HG02840 (cell line): ENCODE results near the gene UBE2C.
"Not testable (repeated sequence)": the region's sequence is repeated elsewhere in the genome, so short reads cannot be mapped to it uniquely, and the experiment has no call there.

Experiments used
- ATAC-seq: cut with Tn5 transposase; IDR thresholded peaks from one replicate; pipeline ENCODE4 v1.9.1; 2021; ENCODE audit warnings: mild to moderate bottlenecking, moderate library complexity, moderate number of reproducible peaks; ENCODE audit not compliant: unreplicated experiment, low FRiP score

The UBE2C gene

DNA sequence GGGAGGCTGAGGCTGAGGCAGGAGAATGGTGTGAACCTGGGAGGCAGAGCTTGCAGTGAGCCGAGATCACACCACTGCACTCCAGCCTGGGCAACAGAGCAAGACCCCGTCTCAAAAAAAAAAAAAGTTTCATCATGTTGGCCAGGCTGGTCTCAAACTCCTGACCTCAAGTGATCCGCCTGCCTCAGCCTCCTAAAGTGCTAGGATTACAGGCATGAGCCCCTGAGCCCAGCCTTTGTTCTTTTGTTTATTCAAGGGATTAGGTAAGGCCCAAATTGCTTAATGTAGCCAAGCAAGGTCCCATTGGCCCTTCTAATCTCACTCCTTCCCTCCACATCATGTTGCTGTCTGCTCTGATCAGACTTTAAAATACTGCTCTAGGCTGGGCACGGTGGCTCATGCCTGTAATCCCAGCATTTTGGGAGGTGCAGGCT is 17.2 kb downstream of the UBE2C start:
- ATAC-seq = not testable (repeated sequence)

DNA sequence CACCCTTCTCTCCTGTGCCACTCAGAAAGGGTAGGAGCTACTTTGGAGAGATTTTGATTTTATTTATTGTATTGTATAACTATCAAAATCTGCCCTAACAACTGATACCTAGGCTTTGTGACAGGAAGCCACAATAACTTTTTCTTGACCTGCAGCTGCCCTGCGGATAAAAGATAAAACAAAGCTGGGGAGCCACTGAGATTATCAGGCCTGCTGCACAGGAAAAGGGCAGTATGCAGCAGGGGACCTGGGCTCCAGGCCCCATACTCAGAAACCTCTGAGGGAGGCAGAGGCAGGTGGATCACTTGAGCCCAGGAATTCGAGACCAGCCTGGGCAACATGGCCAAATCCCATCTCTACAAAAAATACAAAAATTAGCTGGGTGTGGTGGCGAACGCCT is 20.2 kb downstream of the UBE2C start:
- ATAC-seq = no peak

DNA sequence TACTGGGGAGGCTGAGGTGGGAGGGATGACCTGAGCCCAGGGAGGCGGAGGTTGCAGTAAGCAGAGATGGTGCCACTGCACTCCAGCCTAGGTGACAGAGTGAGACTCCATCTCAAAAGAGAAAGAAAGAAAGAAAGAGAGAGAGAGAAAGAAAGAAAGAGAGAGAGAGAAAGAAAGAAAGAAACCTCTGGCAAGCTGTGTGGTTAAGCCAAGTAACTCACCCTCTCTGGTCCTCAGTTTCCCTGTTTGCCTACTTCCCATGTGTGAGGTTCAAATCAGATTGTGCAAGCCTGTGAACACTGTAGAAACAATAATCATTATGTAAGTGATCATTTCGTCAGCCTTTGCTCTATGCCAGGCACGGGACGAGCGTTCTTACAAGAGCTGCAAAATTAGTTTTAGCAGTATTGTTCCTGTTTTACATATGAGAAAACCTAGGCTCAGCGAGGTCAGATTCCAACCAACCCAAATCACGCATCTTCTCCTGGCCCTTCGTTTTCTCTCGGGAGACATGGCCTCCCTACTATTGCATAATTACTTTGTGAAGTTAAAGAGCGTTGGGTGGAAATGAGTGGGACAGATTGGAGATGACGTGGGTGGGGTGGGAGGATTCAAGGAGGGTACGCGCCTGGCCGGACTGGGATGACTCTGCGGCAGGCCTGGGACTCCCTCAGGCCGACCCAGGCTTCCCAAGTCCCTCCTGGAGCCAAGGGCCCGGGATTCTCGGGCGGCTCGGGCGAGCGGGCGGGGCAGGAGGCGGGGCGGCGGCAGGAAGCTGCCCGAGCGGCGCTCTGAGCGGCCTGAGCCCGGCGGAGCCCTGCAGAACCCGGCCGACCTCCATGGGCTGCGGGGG is 20.8 kb downstream of the UBE2C start, which contains the start of gene SNX21:
TSS of gene SNX21 (plus strand) at position 770 of the 853 bp plus-strand sequence. CDS start 121 bp downstream, outside the sequence.
- ATAC-seq = no peak

DNA sequence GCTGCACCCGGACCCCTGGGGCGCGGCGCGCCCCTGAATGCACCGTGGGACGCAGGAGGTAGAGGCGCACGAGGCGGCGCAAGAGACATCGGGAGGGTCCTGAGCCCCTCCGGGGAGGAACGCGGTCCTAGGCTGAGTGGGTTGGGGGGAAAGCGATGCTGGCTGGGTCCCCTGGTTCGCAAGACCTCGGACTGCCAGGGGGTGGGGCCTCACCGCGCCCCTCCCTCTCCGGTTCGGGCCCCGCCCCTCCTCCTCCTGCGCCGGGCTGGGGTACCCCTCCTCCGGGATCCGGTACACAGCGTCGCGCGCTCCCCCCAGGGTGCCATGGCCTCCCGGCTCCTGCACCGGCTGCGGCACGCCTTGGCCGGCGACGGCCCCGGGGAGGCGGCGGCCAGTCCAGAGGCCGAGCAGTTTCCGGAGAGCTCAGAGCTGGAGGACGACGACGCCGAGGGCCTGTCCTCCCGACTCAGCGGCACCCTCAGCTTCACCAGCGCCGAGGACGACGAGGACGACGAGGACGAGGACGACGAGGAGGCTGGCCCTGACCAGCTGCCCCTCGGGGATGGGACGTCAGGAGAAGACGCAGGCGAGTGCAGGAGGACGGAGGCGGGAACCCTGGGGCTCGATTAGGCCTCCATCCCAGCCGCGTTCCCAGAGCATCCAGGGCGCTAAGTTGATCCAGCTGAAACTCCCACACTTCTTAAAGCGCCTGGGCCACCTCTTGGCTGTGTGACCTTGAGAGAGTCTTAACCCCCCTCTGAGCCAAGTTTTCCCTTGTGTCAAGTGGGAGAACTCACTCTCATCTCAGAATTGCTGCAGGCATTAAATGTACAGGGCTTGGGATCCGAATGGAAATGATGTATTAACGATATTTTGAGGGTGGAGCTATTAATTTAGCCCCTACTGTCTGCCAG is 21.7 kb downstream of the UBE2C start:
- no peak for ATAC-seq

DNA sequence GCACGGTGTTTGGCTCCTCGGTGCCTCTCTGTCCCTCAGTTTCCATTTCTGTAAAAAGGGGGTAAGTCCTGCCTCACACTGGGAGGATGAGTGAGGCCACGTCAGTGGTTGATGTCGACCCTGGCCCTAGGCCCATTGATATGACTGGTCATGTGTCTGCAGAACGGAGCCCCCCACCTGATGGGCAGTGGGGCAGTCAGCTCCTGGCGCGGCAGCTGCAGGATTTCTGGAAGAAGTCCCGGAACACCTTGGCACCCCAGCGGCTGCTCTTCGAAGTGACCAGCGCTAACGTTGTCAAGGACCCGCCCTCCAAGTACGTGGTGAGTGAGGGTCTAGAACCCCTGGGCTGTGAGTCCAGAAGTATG is 22.3 kb downstream of the UBE2C start:
- no peak for ATAC-seq

DNA sequence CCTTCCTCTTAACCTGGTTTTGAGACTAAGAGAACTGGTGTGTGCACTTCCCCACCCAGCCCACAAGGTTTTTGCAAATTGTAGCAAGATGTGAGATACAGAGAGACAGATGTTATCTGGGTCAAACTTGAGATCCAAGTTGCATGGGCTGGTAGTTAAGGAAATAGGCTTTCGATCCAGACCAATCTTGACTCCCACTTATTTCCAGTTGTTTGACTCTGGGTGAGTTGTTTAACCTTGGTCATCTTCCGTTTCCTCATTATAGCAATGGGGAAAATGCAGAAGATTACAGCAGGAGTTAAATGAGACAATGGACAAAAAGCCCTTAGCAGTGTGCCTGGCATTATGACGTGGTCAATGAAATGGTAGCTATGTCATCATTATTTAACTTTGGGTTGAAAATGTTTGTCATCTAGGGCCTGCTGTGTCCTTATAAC is 22.9 kb downstream of the UBE2C start:
- ATAC-seq = no peak

DNA sequence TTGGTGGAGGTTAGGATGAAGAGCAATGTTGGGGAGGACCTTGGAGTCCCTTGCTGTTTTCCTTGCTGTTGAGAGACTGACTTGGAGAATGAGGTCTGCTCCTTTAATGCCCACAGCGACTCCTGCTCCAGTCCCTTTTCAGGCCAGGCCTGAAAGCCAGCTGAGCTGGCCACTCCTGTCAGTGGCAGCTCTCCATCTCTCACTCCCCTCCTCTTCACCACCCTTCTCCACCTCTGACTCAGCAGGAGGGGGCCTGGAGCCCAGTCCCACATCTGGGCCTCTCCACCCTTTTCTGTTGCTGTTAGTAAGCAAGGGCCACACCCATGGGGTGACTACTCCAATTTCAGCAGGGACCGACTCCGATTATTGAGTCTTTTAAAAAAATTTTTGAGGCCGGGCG is 23.4 kb downstream of the UBE2C start:
- no peak for ATAC-seq

DNA sequence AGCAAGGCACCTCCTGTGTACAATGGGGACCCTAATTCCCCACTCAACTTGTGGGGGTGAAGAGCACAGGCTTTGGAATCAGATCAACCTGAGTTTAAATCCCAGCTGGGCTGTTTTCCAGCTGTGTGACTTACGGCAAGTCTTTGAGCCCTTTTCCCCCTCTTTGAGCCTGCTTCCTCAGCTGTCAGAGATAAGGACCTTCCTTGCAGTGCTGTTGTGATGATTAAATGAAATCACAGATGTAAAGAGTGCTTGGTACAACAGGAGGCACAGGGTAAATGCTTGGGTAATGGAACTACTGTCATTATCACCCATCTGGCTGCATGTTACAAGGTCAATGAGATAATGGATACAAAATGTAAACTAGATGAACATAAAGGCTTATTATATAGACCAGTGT is 24.4 kb downstream of the UBE2C start:
- no peak for ATAC-seq

DNA sequence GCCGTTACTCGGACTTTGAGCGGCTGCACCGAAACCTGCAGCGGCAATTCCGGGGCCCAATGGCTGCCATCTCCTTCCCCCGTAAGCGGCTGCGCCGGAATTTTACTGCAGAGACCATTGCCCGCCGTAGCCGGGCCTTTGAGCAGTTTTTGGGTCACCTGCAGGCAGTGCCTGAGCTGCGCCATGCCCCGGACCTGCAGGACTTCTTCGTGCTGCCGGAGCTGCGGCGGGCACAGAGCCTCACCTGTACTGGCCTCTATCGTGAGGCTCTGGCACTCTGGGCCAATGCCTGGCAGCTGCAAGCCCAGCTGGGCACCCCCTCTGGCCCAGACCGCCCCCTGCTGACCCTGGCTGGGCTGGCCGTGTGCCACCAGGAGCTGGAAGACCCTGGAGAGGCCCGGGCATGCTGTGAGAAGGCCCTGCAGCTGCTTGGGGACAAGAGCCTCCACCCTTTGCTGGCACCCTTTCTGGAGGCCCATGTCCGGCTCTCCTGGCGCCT is 28.3 kb downstream of the UBE2C start:
- no peak for ATAC-seq

DNA sequence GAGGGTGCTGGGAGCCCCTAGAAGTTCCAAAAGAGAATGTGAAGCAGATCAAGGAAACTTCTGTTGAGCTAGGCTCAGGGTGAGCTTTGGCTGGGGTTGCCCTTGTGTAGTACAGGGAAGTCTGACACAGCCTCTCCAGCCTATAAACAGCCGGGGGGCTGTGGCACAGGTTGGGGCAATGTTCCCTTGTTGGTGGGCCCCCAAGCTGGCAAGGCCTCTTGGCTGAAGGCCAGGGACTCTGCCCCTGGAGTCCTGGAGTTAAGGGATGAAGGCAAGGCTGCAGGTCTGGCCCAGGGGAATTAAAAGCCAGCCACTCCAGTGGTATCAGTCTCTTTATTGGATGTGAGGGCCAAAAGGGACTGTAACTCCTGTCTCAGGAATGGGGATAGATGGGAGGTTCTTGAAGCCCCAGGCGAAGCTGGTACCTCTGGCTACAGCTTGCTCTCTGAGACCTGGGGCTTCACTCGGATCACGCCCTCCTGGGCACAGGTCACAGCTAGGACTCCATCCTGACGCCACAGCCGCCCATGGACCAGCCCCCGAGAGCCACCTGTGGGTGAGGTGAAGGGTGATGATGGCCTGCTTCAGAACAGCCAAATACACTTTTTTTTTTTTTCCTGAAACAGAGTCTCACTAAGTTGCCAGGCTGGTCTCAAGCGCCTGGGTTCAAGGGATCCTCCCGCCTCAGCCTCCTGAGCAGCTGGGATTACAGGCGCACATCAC is 29.1 kb downstream of the UBE2C start:
- ATAC-seq = no peak

DNA sequence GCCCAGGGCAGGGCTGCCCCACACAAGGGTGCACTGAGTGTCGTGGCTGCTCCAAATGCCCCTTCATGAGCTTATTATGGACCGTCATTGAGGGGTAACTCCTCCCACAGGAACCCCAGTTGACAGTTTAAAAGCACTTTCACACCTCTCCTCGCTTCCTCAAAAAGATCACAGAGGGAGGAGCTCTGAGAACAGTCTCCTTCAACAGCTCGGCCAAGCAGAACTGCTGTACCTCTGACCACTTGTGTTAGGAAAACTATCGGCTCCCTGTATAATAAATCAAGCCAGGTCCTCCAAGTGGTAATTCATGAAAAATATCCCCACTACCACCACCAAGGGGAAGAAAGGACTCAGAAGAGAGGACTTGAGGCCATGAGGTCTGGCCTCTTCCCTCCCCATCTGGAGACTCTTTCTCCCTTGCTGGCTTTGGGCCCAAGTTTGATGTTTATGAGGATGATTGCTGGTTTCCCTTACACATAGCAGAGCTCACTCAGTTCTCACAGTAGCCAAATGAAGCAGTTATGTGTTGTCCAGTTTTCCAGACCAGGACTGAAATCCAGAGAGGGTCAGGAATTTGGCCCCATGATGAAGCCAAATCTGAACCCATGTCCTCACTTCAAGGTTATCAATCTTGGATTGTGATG is 29.8 kb downstream of the UBE2C start:
- no peak for ATAC-seq

DNA sequence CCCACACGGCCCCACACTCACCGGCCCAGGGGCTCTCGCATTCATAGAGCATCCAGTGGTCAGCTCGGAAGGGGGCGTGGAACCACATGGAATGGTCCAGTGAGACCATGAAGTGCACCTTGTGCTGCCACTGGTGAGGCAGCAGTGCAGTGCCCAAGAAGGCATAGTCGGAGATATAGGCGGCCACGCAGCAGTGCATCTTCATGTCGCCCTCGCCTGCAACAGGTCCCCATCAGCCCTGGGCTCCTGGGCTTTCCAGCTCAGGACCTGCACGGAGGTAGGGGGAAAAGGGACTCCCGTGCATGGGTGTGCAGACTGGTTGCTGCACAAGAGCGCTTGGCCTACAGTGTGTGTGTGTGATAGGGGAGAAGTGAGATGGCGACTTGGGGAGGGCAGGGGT is 31.1 kb downstream of the UBE2C start:
- no peak for ATAC-seq

DNA sequence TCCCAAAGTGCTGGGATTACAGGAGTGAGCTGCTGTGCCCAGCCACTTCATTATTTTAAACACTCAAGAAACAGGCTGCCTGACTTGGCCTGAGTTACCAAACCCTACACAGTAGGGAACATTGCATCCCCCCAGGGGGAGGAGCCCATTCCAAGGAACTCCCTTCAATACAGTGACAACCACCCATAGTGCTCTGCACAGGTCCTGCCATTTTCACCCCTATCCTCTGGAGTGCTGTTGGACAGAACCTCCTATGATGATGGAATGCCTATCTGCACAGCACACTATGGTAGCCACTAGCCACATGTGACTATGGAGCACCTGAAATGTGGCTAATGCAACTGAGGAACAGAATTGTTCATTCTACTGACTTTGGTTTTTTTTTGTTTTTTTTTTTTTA is 33.0 kb downstream of the UBE2C start:
- no peak for ATAC-seq

DNA sequence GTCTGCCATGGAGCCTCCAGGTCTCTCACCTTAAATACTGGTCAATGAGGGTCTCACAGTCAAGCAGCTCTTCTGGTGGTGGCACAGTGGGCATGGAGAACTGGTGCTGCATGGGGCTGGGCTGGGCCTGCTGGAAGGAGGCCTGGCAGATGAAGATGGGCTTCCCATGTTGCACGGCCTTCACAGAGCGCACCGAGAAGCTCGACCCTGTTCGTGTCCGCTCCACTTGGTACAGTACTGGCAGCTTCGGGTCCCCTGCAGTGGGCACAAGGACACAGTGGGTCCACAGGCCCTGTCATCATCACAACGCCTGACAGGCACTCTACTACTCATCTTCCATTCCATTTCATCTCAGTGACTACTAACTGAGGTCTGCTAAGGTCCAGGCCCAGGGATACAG is 36.0 kb downstream of the UBE2C start:
- ATAC-seq = no peak

DNA sequence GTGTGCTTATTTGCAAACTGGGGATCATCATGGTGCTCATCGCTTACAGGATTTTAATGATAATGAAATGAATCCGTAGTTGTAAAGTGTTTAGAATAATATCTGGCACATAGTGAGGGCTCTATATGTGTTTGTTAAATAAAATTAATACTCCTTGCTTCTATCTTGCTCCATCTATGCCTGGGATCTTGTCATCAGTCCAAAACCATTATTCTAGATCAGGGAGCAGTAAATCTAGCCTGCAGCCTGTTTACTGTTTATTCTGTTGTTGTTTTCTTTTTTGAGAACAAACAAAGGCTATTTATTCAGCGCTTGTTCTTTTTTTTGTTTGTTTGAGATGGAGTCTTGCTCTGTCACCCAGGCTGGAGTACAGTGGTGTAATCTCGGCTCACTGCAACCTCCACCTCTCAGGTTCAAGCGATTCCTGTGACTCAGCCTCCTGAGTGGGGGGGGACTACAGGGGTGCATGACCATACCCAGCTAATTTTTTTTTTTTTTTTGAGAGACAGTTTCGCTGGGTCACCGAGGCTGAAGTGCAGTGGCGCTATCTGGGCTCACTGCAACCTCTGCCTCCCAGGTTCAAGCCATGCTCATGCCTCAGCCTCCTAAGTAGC is 36.6 kb downstream of the UBE2C start:
- no peak for ATAC-seq

DNA sequence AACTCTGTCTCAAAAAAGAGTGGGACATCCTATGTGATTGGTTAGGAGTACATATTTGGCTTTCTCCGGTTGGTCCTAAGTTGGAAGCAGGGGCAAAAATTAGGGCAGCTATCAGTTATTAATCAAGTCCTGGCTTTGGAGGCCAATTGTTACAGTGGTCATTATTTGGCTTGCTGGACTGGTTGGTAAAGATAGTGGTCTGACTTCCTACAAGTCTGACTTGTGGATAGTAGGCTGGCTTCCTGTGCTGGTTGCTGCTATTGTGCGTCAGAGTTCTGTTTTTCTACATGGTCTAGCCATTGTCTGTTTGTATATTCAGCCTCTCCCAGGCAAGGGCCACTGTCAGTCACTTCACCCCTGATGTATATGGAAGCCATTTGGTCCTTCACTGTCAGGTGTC is 37.8 kb downstream of the UBE2C start:
- no peak for ATAC-seq

DNA sequence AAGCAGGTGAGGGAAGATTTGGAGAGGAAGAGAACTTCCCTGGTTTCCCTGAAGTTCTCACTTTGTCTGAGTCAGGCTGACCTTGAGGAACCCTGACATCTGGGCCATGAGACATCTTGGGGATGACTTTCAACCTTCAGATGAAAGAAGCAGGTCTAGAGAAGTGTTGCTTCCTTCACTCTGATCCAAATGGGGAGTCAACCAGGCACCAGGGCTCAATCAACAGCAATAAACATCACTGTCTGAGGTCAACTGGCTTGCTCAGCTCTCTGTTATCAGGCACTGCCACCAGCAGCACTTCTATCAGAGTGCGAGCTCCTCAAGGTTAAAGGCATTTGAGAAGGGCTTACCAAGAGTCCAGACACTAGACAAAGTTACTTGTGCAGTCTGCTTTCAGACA is 38.5 kb downstream of the UBE2C start:
- ATAC-seq = no peak

DNA sequence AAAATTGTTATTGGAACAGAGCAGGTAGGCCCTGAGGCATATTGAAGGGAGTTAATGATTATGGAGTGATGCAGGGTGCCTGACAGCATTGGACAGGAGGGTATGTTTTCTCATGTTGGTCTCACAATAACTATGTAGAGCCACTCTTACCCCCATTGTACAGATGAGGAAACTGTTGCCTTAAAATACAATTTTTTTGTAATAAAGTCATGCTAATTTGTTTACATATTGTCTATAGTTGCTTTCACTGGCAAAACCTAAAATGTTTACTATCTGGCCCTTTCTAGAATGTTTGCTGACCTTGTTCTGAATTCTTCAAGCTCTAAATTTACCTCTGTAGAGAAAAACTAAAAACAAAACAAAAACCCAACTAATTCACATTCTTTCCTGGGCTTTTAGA is 39.1 kb downstream of the UBE2C start:
- ATAC-seq = no peak

DNA sequence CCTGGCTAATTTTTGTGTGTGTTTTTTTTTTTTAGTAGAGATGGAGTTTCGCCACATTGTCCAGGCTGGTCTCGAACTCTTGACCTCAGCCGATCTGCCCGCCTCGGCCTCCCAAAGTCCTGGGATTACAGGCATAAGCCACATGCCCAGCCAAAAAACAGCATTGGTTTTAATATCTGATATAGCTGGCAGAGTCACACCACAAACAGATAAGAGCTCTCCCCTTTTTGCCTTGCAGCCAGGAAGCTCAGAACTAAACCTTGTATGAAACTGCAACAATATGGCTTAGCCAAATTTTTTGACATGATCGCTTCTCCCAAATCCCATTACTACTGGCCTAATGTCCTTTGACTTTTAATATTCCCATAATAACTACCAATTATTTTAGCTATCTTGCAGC is 39.9 kb downstream of the UBE2C start:
- ATAC-seq = no peak

DNA sequence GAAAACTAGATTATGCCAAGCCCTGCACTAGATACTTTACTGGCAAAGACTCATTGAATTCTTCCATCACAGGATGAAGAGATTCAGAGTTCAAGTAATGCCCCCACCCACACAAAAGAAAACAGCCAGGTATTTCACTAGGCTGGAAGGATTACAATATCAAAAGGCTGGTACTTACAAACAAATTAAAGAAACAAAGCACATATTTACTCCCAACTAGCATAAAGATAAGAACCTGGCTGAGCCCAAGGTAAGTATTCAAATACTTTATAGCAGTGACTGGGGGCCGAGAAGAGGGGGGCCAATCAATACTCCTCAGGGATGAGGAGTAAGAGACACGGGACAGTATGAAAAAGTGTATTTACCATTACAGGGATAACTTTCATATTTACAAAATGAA is 41.0 kb downstream of the UBE2C start:
- ATAC-seq = no peak
